A673 (cell line): Measurements from ENCODE around the gene BORCS6. TPM values are rescaled to one million over a fixed set of nuclear protein-coding genes. Genes with fewer than 3 reads are reported as not detected.

Experiments
- BruUV-seq: library from RNA; stranded (reverse); fragments of 400-500 nt; replicated peaks from 2 replicates; lab custom pipeline; 2021; lab: Mats Ljungman, UMichigan
- CTCF ChIA-PET: fragments of 300-600 bp; sonication (Branson Sonifier 250); formaldehyde crosslinking; loops from one replicate; lab custom pipeline; 2022; ENCODE audit warnings: antibody characterized with exemption; lab: Charles Lee
- POLR2A ChIA-PET: fragments of 300-600 bp; sonication (Branson Sonifier 250); formaldehyde crosslinking; loops from one replicate; lab custom pipeline; 2022; ENCODE audit warnings: antibody characterized with exemption; ENCODE audit not compliant: low non-redundant PET; lab: Charles Lee
- DNase-seq: peaks from one replicate; pipeline ENCODE4 v3.0.0-alpha.2; 2015; ENCODE audit warnings: low spot score
- H3K27ac ChIP-seq: fragments of 200-600 bp; sonication (generic); 2 replicates; pipeline ENCODE4 v1.5.1; 2016; ENCODE audit warnings: mixed run types, low read depth, mild to moderate bottlenecking, mixed read lengths, antibody characterized with exemption, low read length; ENCODE audit not compliant: poor library complexity, severe bottlenecking
- H3K27me3 ChIP-seq: fragments of 200-600 bp; sonication (generic); replicated peaks from 2 replicates; pipeline ENCODE4 v1.6.1; 2017; ENCODE audit warnings: mixed run types, low read depth, mild to moderate bottlenecking, mixed read lengths, antibody characterized with exemption, low read length; ENCODE audit not compliant: insufficient read depth, poor library complexity
- H3K36me3 ChIP-seq: fragments of 200-600 bp; sonication (generic); 2 replicates; pipeline ENCODE4 v1.6.1; 2016; ENCODE audit warnings: mixed run types, mild to moderate bottlenecking, mixed read lengths, antibody characterized with exemption, low read length; ENCODE audit not compliant: insufficient read depth, poor library complexity, severe bottlenecking
- H3K4me1 ChIP-seq: fragments of 200-600 bp; sonication (generic); 2 replicates; pipeline ENCODE4 v1.6.1; 2017; ENCODE audit warnings: mixed run types, mild to moderate bottlenecking, mixed read lengths, antibody characterized with exemption, low read length; ENCODE audit not compliant: insufficient read depth, poor library complexity, severe bottlenecking
- H3K4me3 ChIP-seq: fragments of 200-600 bp; sonication (generic); 2 replicates; pipeline ENCODE4 v1.5.1; 2016; ENCODE audit warnings: low read depth, mixed run types, mild to moderate bottlenecking, mixed read lengths, low read length; ENCODE audit not compliant: poor library complexity, severe bottlenecking
- H3K9me3 ChIP-seq: fragments of 200-600 bp; sonication (generic); 2 replicates; pipeline ENCODE4 v1.6.1; 2016; ENCODE audit warnings: mixed run types, low read depth, mild to moderate bottlenecking, mixed read lengths, antibody characterized with exemption, low read length; ENCODE audit not compliant: poor library complexity, severe bottlenecking
- CTCF ChIP-seq: fragments of 300-800, 200-600 bp; sonication (generic); conservative IDR thresholded peaks from 2 replicates; pipeline ENCODE4 v1.5.1; 2017; ENCODE audit warnings: low read depth, mild to moderate bottlenecking, antibody characterized with exemption, low read length, moderate library complexity, mixed read lengths
- EZH2 ChIP-seq: fragments of 200-600 bp; sonication (generic); IDR thresholded peaks from 2 replicates; pipeline ENCODE4 v1.6.1; 2017; ENCODE audit warnings: borderline replicate concordance, low read depth, mild to moderate bottlenecking, mixed read lengths, antibody characterized with exemption, low read length; ENCODE audit not compliant: poor library complexity, severe bottlenecking
- intact Hi-C: fragments of 100-400 bp; cut with micrococcal nuclease; formaldehyde crosslinking; loops from one replicate; pipeline ENCODE4 v1.10.0; 2022; ENCODE audit not compliant: unreplicated experiment
- total RNA-seq: library from RNA; stranded (reverse); gene quantifications from 2 replicates; pipeline ENCODE4 v1.2.3, GENCODE V29; 2021

BORCS6 gene
- total RNA-seq, 1 experiment from 2014 or later = 3.7 TPM

- ChIA-PET POLR2A (interaction anchor here (0.9 kb wide), 1 partner anchor 22 kb away, joined by 7 read pairs; no protein-coding TSS in a partner anchor), CTCF (no interaction called here)
- BruUV-seq = TSS peak; percentile 19
- H3K4me3 ChIP-seq = peak overlapping the region; percentile 83
- intact Hi-C loops = no loop called here
- TF ChIP-seq EZH2 (no peak), CTCF (no peak)
- H3K9me3 ChIP-seq = no peaks in the 10 kb centered on the region
- peak; percentile 91 for DNase-seq
- peaks cover 39% of the 10 kb centered on the region for H3K36me3 ChIP-seq
- no peaks in the 10 kb centered on the region for H3K27me3 ChIP-seq
- H3K27ac ChIP-seq = peak overlapping the region; percentile 97
- peaks cover 43% of the 10 kb centered on the region for H3K4me1 ChIP-seq
Observed at GRCh38 chr17:8151120-8151640, 38.8 kb downstream of the BORCS6 start.

- TF ChIP-seq CTCF (no peak), EZH2 (no peak)
- POLR2A ChIA-PET = interaction anchor here (0.9 kb wide), 1 partner anchor 23 kb away, joined by 7 read pairs; no protein-coding TSS in a partner anchor
Observed at GRCh38 chr17:8150194-8151119, 39.5 kb downstream of the BORCS6 start.

GRCh38 chr17:8149419-8150193 lies 40.4 kb downstream of the BORCS6 start:
- no peak overlapping the region for H3K27ac ChIP-seq
- no peaks in the 10 kb centered on the region for H3K9me3 ChIP-seq
- ChIA-PET CTCF (no interaction called here), POLR2A (no interaction called here)
- BruUV-seq = no TSS peak
- TF ChIP-seq EZH2 = no peak
- H3K36me3 ChIP-seq = peaks cover 54% of the 10 kb centered on the region
- DNase-seq = no peak
- H3K27me3 ChIP-seq = no peaks in the 10 kb centered on the region
- intact Hi-C loops = no loop called here
- H3K4me1 ChIP-seq = peaks cover 29% of the 10 kb centered on the region
- no peak overlapping the region for H3K4me3 ChIP-seq

More at GRCh38 chr17:8150194-8151119, 39.5 kb downstream of the BORCS6 start:
- Histone ChIP-seq H3K4me3 (peak overlapping the region; percentile 83), H3K27me3 (no peaks in the 10 kb centered on the region), H3K27ac (peak overlapping the region; percentile 97), H3K36me3 (peaks cover 47% of the 10 kb centered on the region), H3K9me3 (no peaks in the 10 kb centered on the region), H3K4me1 (peaks cover 37% of the 10 kb centered on the region)
- intact Hi-C loops = no loop called here
- DNase-seq = no peak
- CTCF ChIA-PET = no interaction called here
- no TSS peak for BruUV-seq
